Gastroesophageal sphincter (tissue), 4 donors: ENCODE data around the gene PAX5. TPM values are rescaled to one million over a fixed set of nuclear protein-coding genes. Genes with fewer than 3 reads are reported as not detected.

ENCODE experiments used
- ATAC-seq: fragments of 150-250 bp; one replicate; pipeline ENCODE4 v1.9.1; 2016; ENCODE audit warnings: mild to moderate bottlenecking, moderate library complexity
- H3K27ac ChIP-seq, 4 donors: fragments of 200-600 bp; sonication (generic) in 3 of 4; 1 replicate in 3 of 4; 2 replicates in 1 of 4; pipeline ENCODE4 v1.5.1; 2016 to 2019
- H3K27me3 ChIP-seq: fragments of 200-600 bp; sonication (generic); one replicate; pipeline ENCODE4 v1.5.1; 2019
- H3K36me3 ChIP-seq, 2 donors: fragments of 200-600 bp; sonication (generic); one replicate each; pipeline ENCODE4 v1.5.1; 2019; ENCODE audit warnings: control low read depth in 1 of 2
- H3K4me1 ChIP-seq, 3 donors: fragments of 200-600 bp; sonication (generic); 1 replicate in 2 of 3; 2 replicates in 1 of 3; pipeline ENCODE4 v1.5.1; 2016 to 2019; ENCODE audit warnings: control low read depth in 2 of 3
- H3K4me3 ChIP-seq, 2 donors: fragments of 200-600 bp; sonication (generic); one replicate each; pipeline ENCODE4 v1.5.1; 2019; ENCODE audit warnings: mild to moderate bottlenecking in 1 of 2, moderate library complexity in 1 of 2
- H3K9me3 ChIP-seq, 3 donors: fragments of 200-600 bp; sonication (generic); one replicate each; pipeline ENCODE4 v1.5.1; 2017 to 2019; ENCODE audit warnings: control low read depth in 2 of 3
- EP300 ChIP-seq: sonication (generic); formaldehyde crosslinking; IDR thresholded peaks from one replicate; pipeline ENCODE4 v1.6.1; 2017; ENCODE audit warnings: antibody characterized with exemption, mild to moderate bottlenecking
- POLR2A ChIP-seq, 2 donors: fragments of 450-650 bp; IDR thresholded peaks; one replicate each; pipeline ENCODE4 v1.6.1; 2017; ENCODE audit warnings: antibody characterized with exemption in 2 of 2, mild to moderate bottlenecking in 2 of 2, moderate library complexity in 1 of 2
- POLR2AphosphoS5 ChIP-seq: sonication (generic); formaldehyde crosslinking; IDR thresholded peaks from one replicate; pipeline ENCODE4 v1.6.1; 2017; ENCODE audit warnings: antibody characterized with exemption
- WGBS, 2 donors: methylation state at CpG; one replicate each; pipeline ENCODE4 v1.1.5; 2018; ENCODE audit warnings: low coverage in 1 of 2; 5-methylcytosine and 5-hydroxymethylcytosine counted together
- total RNA-seq, 4 donors: library from RNA; depleted of rRNA; stranded (reverse); fragments of >200 nt; gene quantifications; one replicate each; pipeline ENCODE4 v1.1.0, GENCODE V29; 2016
- TF ChIP-seq, protein P1 (sequence below), 4 experiments: fragments of 200-600 bp in 2 of 4; fragments of 450-650 bp in 2 of 4; sonication (generic) in 1 of 4; IDR thresholded peaks; one replicate each; pipeline ENCODE4 v1.5.1; 2017 to 2019; ENCODE audit warnings: antibody characterized with exemption in 4 of 4, mild to moderate bottlenecking in 2 of 4, moderate library complexity in 2 of 4

The PAX5 gene
- total RNA-seq, 4 donors from 2014 or later, result under 0.01 TPM; not detected in 3

- no peak overlapping the region for H3K27ac ChIP-seq
- no peak for ATAC-seq
- H3K27me3 ChIP-seq, result peaks cover 17% of the 10 kb centered on the region
- no peaks in the 10 kb centered on the region for H3K9me3 ChIP-seq
- H3K4me3 ChIP-seq, result no peak overlapping the region
- H3K4me1 ChIP-seq, result no peaks in the 10 kb centered on the region
- no peaks in the 10 kb centered on the region for H3K36me3 ChIP-seq
- TF ChIP-seq, protein P1, sequence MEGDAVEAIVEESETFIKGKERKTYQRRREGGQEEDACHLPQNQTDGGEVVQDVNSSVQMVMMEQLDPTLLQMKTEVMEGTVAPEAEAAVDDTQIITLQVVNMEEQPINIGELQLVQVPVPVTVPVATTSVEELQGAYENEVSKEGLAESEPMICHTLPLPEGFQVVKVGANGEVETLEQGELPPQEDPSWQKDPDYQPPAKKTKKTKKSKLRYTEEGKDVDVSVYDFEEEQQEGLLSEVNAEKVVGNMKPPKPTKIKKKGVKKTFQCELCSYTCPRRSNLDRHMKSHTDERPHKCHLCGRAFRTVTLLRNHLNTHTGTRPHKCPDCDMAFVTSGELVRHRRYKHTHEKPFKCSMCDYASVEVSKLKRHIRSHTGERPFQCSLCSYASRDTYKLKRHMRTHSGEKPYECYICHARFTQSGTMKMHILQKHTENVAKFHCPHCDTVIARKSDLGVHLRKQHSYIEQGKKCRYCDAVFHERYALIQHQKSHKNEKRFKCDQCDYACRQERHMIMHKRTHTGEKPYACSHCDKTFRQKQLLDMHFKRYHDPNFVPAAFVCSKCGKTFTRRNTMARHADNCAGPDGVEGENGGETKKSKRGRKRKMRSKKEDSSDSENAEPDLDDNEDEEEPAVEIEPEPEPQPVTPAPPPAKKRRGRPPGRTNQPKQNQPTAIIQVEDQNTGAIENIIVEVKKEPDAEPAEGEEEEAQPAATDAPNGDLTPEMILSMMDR (IDR thresholded peaks at IDR 0.05), result no peak
- no peak for TF ChIP-seq EP300
- 78 to 90% methylated on average over 1 to 2 of the region's 2 CpGs for WGBS, 2 donors
Measured at GRCh38 chr9:36845844-36846243, 188.2 kb downstream of the PAX5 start.

GRCh38 chr9:36844961-36845360 lies 189.1 kb downstream of the PAX5 start:
- H3K4me1 ChIP-seq, result no peaks in the 10 kb centered on the region
- no peaks in the 10 kb centered on the region for H3K9me3 ChIP-seq
- H3K27ac ChIP-seq, result no peak overlapping the region
- WGBS, 2 donors, result 100% methylated on average over 1 of the region's 1 CpG; no CpG with 5 or more reads in 1 of the 2 donors
- H3K27me3 ChIP-seq, result peaks cover 17% of the 10 kb centered on the region
- H3K36me3 ChIP-seq, result no peaks in the 10 kb centered on the region
- ATAC-seq, result no peak
- no peak overlapping the region for H3K4me3 ChIP-seq
- no peak for TF ChIP-seq POLR2A (IDR thresholded peaks at IDR 0.05)
- TF ChIP-seq POLR2AphosphoS5, result no peak
- TF ChIP-seq, protein P1 (IDR thresholded peaks at IDR 0.05), result no peak
- TF ChIP-seq EP300, result no peak

- no peak for TF ChIP-seq POLR2A (IDR thresholded peaks at IDR 0.05)
- TF ChIP-seq EP300, result no peak
- Histone ChIP-seq H3K4me1 (no peaks in the 10 kb centered on the region), H3K36me3 (no peaks in the 10 kb centered on the region), H3K4me3 (no peak overlapping the region), H3K27me3 (peaks cover 17% of the 10 kb centered on the region), H3K27ac (no peak overlapping the region), H3K9me3 (no peaks in the 10 kb centered on the region)
- no peak for ATAC-seq
- 60% methylated on average over 1 of the region's 1 CpG; no CpG with 5 or more reads in 1 of the 2 donors for WGBS, 2 donors
Measured at GRCh38 chr9:36843964-36844363, 190.1 kb downstream of the PAX5 start.

DNA sequence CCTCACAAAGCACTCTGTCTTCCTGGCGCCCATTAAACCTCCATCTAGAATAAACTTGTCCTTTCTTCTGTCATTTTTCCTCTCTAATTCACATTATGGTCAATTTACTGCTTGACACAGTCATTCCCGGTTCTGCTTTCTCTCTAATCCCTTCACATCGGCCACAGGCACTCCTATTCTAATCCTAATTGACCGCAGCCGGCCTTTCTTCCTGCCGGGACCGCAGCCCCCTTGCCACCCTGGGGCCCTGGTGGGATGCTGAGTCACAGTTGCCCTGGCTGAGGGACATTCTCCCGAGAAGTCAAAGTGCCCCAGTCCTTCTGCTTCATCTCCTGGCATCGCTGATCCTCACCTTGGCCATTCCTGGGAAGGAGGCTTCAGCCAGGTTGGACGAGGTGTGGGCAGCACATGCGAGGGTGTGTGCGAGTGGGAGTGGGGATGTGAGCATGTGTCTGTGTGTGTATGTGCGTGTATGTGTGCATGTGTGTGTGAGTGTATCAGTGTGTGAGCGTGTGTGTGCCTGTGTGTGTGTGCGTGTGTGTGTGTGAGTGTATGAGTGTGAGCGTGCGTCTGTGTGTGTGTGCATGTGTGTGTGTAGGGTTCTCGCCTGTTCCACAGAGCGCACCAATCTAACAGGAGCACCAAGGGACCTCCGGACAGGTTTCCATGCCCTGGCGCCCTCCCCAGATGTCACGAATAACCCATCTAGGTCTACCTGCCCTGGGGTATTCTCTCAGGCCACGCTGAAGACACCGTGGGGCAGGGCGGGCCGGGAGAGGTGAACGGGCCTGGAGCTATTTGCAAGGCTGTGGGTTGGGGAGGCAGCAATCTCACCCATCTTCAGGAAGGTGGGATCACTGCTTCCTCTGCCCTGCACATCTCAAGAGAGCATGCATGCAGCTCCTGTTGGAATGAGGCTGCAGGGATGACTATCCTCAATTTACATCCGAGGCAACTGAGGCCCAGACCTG lies 191.2 kb downstream of the PAX5 start:
- no peak overlapping the region for H3K27ac ChIP-seq
- H3K27me3 ChIP-seq, result peaks cover 14% of the 10 kb centered on the region
- no peaks in the 10 kb centered on the region for H3K4me1 ChIP-seq
- 34 to 68% methylated on average over 5 to 22 of the region's 28 CpGs for WGBS, 2 donors
- no peak for TF ChIP-seq EP300
- no peak for TF ChIP-seq POLR2AphosphoS5
- TF ChIP-seq, protein P1 (IDR thresholded peaks at IDR 0.05), result no peak
- TF ChIP-seq POLR2A (IDR thresholded peaks at IDR 0.05), result no peak
- H3K36me3 ChIP-seq, result no peaks in the 10 kb centered on the region
- H3K4me3 ChIP-seq, result no peak overlapping the region
- H3K9me3 ChIP-seq, result no peaks in the 10 kb centered on the region
- no peak for ATAC-seq

GRCh38 chr9:36840898-36841536 lies 193.1 kb downstream of the PAX5 start:
- H3K36me3 ChIP-seq, result no peaks in the 10 kb centered on the region
- no peak overlapping the region for H3K4me3 ChIP-seq
- H3K27ac ChIP-seq, result no peak overlapping the region
- TF ChIP-seq EP300 (no peak), POLR2A (IDR thresholded peaks at IDR 0.05) (no peak), POLR2AphosphoS5 (no peak)
- TF ChIP-seq, protein P1 (IDR thresholded peaks at IDR 0.05), result no peak
- H3K27me3 ChIP-seq, result no peaks in the 10 kb centered on the region
- no peaks in the 10 kb centered on the region for H3K4me1 ChIP-seq
- ATAC-seq, result no peak
- WGBS, 2 donors, result 72% methylated on average over 2 of the region's 2 CpGs; no CpG with 5 or more reads in 1 of the 2 donors
- no peaks in the 10 kb centered on the region for H3K9me3 ChIP-seq
